HG02798 (cell line): ENCODE data around the gene CYB5R3.
"Not testable (repeated sequence)": the region's sequence is repeated elsewhere in the genome, so short reads cannot be mapped to it uniquely, and the experiment has no call there.

Experiments
- ATAC-seq: cut with Tn5 transposase; IDR thresholded peaks from one replicate; pipeline ENCODE4 v1.9.1; 2021; ENCODE audit warnings: mild to moderate bottlenecking; ENCODE audit not compliant: unreplicated experiment, poor library complexity

CYB5R3 gene

GRCh38 chr22:42608136-42608822 lies 40.9 kb downstream of the CYB5R3 start:
- ATAC-seq, result no peak

- ATAC-seq, result not testable (repeated sequence)
Observed at GRCh38 chr22:42607641-42608040, 41.6 kb downstream of the CYB5R3 start.

- no peak for ATAC-seq
Observed at GRCh38 chr22:42604403-42604802, 44.8 kb downstream of the CYB5R3 start.

- ATAC-seq, result no peak
Observed at GRCh38 chr22:42603427-42603826, 45.8 kb downstream of the CYB5R3 start.

DNA sequence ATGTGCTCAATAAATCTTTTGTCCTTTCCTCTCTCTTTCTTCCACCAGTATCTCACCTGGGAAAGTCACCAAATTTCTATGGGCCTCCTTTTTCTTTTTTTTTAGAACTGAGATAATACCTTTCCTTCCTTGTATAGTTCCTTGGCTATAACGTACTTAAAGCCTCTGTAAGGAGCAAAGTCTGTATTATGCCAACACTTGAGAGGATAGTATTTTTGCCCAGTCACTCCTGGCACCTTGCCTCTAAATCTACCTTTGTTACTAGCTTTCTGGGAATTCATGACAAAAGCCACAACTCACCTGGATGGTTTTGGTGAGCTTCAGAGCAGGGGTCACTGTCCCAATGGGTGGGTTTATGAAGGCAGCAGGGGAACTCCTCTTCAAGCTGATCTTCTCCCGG lies 46.7 kb downstream of the CYB5R3 start:
- ATAC-seq, result no peak

- ATAC-seq, result no peak
Observed at GRCh38 chr22:42601879-42602465, 47.2 kb downstream of the CYB5R3 start.

DNA sequence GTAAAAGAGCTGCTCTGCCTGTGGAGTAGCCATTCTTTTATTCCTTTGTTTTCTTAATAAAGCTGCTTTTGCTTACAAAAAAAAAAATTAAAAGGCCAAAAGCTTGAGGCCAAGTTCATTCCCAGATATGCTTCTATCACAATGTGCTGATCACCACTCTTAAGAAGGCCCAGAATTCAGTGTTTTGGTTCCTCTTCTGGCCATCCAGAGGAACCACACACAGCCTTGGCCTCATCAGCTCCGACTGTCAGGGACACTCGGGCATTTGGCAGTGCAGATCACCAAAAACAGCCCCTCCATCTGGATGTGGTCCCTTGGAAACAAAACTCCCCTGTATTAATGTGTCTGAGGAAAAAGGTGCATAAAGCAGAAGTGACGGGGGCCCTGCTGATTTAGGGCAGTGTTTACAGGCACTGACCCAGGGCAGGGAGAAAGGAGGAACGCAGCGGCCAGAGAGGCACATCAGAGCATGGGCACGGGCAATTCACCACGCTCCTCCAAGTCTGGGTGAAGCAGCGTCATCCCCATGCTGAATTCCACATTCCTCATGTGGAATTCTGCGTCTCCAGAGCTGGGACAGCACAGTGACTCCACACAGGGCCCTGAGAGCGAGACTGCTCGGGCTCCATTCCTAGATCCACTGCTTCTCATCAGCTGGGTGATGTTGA lies 52.2 kb downstream of the CYB5R3 start:
- ATAC-seq, result no peak

DNA sequence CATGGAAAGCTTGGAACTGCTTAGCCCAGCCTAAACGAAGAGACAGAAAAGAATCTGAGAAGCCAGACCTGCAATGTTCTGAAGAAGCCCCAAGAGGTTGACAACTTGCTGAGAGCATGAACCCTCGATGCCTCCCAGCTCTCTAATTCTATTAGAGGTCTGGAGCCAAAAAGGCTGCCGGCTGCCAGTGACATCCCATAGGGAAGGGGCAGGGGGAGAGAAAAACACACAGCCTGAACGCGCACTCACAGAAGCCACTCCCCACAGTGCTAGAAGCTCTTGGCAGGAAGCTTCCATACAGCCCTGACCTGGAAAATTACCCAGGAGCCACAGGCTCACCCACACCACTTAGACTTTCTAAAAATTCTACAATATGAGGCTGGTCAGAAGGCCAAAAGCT lies 52.9 kb downstream of the CYB5R3 start:
- ATAC-seq, result no peak

DNA sequence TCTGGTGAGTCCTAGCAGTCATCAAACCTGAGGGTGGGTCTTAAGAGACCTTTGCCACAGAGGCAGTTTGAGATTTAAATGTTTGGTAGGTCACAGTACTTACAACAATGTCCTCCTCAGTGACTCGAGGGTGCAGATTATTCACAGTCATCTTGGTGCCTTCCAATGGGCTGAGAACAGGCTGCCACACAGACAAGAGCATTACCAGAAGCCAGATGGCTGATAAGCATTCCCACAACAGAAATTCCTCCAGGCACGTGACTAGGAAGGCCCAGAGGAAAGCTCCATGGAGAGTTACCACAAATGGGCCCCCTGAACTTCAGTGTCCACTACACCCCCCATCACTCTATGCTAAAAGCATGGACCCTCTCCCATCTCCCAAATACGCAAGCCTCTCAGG lies 53.8 kb downstream of the CYB5R3 start:
- ATAC-seq, result no peak

DNA sequence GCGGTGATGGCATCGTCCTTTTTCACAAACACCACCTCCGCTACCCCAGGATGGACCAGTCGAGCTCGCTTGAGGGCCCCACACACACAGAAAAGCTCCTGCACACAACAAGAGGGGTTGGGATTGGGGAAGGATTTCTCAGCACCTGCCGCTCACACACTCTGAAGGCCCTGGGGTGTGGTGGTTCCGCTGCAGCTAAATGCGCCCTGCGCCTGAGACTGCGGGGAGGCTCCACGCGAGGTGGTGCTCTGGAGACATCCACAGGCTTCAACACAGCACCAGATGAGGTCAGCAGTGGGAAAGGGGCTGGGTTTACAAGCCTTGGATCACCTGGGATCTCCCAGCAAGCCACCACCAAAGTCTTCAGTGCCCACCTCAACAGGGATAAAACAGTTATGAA lies 57.2 kb downstream of the CYB5R3 start:
- ATAC-seq, result no peak

DNA sequence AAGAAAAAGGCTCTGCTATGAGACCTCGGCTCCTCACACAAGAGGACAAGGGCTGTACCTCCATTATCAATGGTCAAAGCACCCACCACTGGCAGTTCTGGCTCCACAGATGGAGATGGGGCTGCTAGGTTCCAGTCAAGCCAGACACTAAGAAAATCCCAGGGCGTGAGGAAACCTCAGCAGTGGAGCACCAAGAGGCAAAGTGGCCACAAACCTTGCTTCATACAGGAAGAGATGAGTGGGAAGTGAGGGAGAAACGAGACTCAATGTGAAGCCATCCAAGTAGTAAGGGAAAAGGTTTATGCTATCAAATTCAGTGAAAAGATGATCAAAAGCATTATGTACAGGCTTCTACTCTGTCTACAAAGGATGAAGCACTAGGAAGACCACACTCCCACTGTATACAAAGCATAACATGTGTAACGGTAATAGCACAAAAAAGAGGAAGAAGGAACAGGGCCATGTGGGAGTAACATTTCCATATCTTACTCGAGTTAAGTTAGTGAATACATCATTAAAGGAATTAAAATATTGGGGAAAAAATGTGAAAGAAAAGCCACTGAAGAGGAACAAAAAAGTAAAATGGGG lies 61.5 kb downstream of the CYB5R3 start:
- ATAC-seq, result no peak

- ATAC-seq, result no peak
Observed at GRCh38 chr22:42586381-42586780, 62.8 kb downstream of the CYB5R3 start.

- ATAC-seq, result no peak
Observed at GRCh38 chr22:42585096-42585495, 64.1 kb downstream of the CYB5R3 start.

- no peak for ATAC-seq
Observed at GRCh38 chr22:42584364-42584940, 64.7 kb downstream of the CYB5R3 start.

- ATAC-seq, result no peak
Observed at GRCh38 chr22:42582987-42583386, 66.2 kb downstream of the CYB5R3 start.

DNA sequence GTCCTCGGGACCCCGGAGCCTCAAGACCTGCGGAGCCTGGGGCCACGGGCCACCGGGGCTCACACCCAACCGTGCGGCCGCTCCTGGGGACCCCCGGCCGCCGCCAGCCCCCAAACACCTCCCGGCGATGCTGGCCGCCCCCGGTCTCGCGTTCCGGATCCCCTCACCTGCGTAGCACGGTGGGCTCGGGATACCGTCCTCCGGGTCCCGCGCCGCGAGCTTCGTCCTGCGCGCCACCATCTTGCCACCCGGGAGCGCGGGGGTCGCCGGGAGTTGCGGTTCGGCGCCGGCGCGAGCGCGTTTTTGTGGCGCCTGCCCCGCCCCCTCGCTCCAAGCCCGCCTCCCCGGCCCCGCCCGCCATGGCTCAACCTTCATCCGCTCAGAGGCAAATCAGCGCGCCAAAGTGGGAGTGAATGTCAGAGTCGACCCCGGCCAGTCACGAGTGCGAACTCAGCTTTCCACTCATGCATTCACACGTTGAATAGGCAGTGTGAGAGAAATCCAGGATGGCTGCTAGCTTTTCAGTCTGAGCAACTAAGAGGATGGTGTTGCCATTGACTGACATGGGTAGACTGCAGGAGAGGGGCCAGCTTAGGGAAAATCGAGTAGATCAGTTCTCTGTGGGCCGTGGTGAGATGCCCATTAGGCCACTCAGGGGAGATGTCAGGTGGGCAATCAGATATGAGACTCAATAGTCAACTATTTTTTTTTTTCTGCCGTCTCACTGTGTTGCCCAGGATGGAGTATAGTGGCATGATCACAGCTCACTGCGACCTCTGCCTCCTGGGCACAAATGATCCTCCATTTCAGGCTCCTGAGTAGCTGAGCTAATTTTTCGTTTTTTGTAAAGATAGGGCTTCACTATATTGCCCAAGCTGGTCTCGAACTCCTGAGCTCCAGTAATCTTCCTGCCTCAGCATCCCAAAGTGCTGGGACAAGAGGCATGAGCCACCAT lies 67.2 kb downstream of the CYB5R3 start:
- peak; percentile 73 for ATAC-seq

- peak; percentile 9 for ATAC-seq
Observed at GRCh38 chr22:42581194-42581761, 67.9 kb downstream of the CYB5R3 start.

DNA sequence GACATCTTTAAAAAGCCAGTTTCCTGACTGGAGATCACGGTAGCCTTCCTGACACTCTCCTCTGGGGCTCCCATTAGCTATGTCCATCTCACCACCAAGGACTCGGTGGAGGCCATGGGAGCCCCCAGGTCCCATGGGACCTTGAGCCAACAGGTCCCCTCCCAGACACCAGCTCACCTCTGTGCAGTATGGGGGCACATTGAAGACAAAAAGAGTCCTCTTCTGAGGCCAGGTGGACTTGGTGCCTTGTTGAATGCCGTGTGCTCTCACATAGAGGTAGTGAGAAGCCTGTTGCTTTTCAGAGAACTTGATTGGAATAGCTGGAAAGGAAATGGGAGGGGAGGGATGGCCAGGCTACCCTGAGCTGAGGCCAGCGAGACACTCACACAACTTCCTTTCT lies 69.2 kb downstream of the CYB5R3 start:
- not testable (repeated sequence) for ATAC-seq

GRCh38 chr22:42577623-42578240 lies 71.5 kb downstream of the CYB5R3 start:
- ATAC-seq, result no peak
